DND-41 (cell line): Measurements from ENCODE around the gene MMP19.

ENCODE experiments used
- ATAC-seq: fragments of 200-7000 bp; cut with Tn5 transposase; 3 replicates; pipeline ENCODE4 v1.9.1; 2021; ENCODE audit warnings: low read depth; ENCODE audit not compliant: insufficient read depth
- DNase-seq: peaks from one replicate; pipeline ENCODE4 v3.0.0-alpha.2; 2020
- H2AFZ ChIP-seq: 2 replicates; pipeline ENCODE4 v1.6.0; 2012; ENCODE audit warnings: low read depth, low read length
- H3K27ac ChIP-seq: 2 replicates; pipeline ENCODE4 v1.5.1; 2012; ENCODE audit warnings: low read length, inconsistent platforms
- H3K27me3 ChIP-seq: fragments of 200-600 bp; sonication (generic); 2 replicates; pipeline ENCODE4 v1.6.0; 2012; ENCODE audit warnings: low read length, mild to moderate bottlenecking, inconsistent platforms; ENCODE audit not compliant: insufficient read depth, poor library complexity
- H3K36me3 ChIP-seq: 2 replicates; pipeline ENCODE4 v1.5.1; 2012; ENCODE audit warnings: low read length, inconsistent platforms; ENCODE audit not compliant: insufficient read depth
- H3K4me1 ChIP-seq: 2 replicates; pipeline ENCODE4 v1.5.1; 2012; ENCODE audit warnings: mild to moderate bottlenecking, low read length; ENCODE audit not compliant: insufficient read depth
- H3K4me2 ChIP-seq: 2 replicates; pipeline ENCODE4 v1.6.0; 2012; ENCODE audit warnings: mild to moderate bottlenecking, moderate library complexity, low read length, inconsistent platforms; ENCODE audit not compliant: insufficient read depth
- H3K4me3 ChIP-seq, 2 experiments: fragments of 200-600 bp in 1 of 2; shearing (Covaris generic) in 1 of 2; 2 replicates each; pipeline ENCODE4 v1.5.1; 2012 to 2016; ENCODE audit warnings: inconsistent platforms in 2 of 2, low read length in 2 of 2, mild to moderate bottlenecking in 2 of 2, low read depth in 1 of 2, moderate library complexity in 1 of 2
- H3K79me2 ChIP-seq: 2 replicates; pipeline ENCODE4 v1.6.0; 2012; ENCODE audit warnings: low read length, inconsistent platforms; ENCODE audit not compliant: insufficient read depth
- H3K9ac ChIP-seq: 2 replicates; pipeline ENCODE4 v1.6.0; 2012; ENCODE audit warnings: low read depth, mild to moderate bottlenecking, inconsistent platforms, low read length, moderate library complexity
- H3K9me3 ChIP-seq: 2 replicates; pipeline ENCODE4 v1.5.1; 2012; ENCODE audit warnings: low read length, moderate library complexity, mild to moderate bottlenecking, inconsistent platforms; ENCODE audit not compliant: insufficient read depth, severe bottlenecking
- H4K20me1 ChIP-seq: 2 replicates; pipeline ENCODE4 v1.6.0; 2012; ENCODE audit warnings: low read length; ENCODE audit not compliant: insufficient read depth
- EZH2 ChIP-seq: IDR thresholded peaks from 3 replicates; pipeline ENCODE4 v1.6.1; 2012; ENCODE audit warnings: borderline replicate concordance, low read depth, mild to moderate bottlenecking, moderate library complexity, low read length, inconsistent platforms; ENCODE audit not compliant: severe bottlenecking
- TF ChIP-seq, protein P1 (sequence below): IDR thresholded peaks from 2 replicates; pipeline ENCODE4 v1.5.1; 2012; ENCODE audit warnings: borderline replicate concordance, low read length, moderate library complexity, mild to moderate bottlenecking; ENCODE audit not compliant: poor library complexity, severe bottlenecking; ENCODE audit errors: extremely low read depth

Gene MMP19

GRCh38 chr12:55833056-55833455 is 9.7 kb downstream of the MMP19 start:
- Histone ChIP-seq H4K20me1 (0 out of 2 replicates have a peak, but pooled peaks cover under 1% of the 10 kb centered on the region), H3K27me3 (no peaks in the 10 kb centered on the region), H3K9me3 (no peaks in the 10 kb centered on the region), H3K79me2 (peaks cover 27% of the 10 kb centered on the region), H3K4me2 (no peak overlapping the region), H3K4me3 (no peak overlapping the region), H3K4me1 (peaks cover 25% of the 10 kb centered on the region), H2AFZ (no peak overlapping the region), H3K36me3 (peaks cover 5% of the 10 kb centered on the region), H3K27ac (no peak overlapping the region), H3K9ac (no peak overlapping the region)
- no peak for DNase-seq
- ATAC-seq, result no peak
- TF ChIP-seq EZH2, result no peak
- TF ChIP-seq, protein P1, sequence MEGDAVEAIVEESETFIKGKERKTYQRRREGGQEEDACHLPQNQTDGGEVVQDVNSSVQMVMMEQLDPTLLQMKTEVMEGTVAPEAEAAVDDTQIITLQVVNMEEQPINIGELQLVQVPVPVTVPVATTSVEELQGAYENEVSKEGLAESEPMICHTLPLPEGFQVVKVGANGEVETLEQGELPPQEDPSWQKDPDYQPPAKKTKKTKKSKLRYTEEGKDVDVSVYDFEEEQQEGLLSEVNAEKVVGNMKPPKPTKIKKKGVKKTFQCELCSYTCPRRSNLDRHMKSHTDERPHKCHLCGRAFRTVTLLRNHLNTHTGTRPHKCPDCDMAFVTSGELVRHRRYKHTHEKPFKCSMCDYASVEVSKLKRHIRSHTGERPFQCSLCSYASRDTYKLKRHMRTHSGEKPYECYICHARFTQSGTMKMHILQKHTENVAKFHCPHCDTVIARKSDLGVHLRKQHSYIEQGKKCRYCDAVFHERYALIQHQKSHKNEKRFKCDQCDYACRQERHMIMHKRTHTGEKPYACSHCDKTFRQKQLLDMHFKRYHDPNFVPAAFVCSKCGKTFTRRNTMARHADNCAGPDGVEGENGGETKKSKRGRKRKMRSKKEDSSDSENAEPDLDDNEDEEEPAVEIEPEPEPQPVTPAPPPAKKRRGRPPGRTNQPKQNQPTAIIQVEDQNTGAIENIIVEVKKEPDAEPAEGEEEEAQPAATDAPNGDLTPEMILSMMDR, result no peak

DNA sequence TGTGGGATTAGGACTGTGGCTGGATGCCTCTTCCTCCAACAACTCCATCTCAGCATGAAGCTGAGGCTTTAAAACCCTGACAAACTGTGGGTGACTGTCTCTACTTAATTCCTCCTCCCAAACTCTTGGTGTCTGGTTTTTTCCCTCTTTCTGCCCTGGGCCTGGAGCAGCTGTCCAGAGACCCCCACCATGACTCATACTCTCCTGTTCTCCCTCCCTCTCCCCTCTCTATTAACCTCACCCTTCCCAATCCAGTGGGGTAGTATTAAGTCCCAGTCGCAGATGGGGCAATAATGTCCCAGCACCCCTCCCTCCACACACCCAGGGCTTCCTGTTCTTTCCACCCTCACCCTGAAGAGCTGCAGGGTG is 11.3 kb downstream of the MMP19 start:
- peaks cover 42% of the 10 kb centered on the region for H3K79me2 ChIP-seq
- DNase-seq (no peak), ATAC-seq (no peak)
- no peaks in the 10 kb centered on the region for H3K27me3 ChIP-seq
- peak overlapping the region; percentile 71; the same call in 1 of the 2 replicates for H3K27ac ChIP-seq
- no peaks in the 10 kb centered on the region for H3K9me3 ChIP-seq
- peak overlapping the region in 1 of 2 experiments; percentile 78; a peak in 2 of 4 replicates for H3K4me3 ChIP-seq
- peaks cover 16% of the 10 kb centered on the region for H3K36me3 ChIP-seq
- peak overlapping the region; percentile 96 for H3K4me2 ChIP-seq
- H2AFZ ChIP-seq, result peak overlapping the region; percentile 83
- H3K4me1 ChIP-seq, result peaks cover 41% of the 10 kb centered on the region
- no peak for TF ChIP-seq EZH2
- TF ChIP-seq, protein P1, result no peak
- peak overlapping the region; percentile 83 for H3K9ac ChIP-seq
- peaks cover 5% of the 10 kb centered on the region; the same call in 1 of the 2 replicates for H4K20me1 ChIP-seq

DNA sequence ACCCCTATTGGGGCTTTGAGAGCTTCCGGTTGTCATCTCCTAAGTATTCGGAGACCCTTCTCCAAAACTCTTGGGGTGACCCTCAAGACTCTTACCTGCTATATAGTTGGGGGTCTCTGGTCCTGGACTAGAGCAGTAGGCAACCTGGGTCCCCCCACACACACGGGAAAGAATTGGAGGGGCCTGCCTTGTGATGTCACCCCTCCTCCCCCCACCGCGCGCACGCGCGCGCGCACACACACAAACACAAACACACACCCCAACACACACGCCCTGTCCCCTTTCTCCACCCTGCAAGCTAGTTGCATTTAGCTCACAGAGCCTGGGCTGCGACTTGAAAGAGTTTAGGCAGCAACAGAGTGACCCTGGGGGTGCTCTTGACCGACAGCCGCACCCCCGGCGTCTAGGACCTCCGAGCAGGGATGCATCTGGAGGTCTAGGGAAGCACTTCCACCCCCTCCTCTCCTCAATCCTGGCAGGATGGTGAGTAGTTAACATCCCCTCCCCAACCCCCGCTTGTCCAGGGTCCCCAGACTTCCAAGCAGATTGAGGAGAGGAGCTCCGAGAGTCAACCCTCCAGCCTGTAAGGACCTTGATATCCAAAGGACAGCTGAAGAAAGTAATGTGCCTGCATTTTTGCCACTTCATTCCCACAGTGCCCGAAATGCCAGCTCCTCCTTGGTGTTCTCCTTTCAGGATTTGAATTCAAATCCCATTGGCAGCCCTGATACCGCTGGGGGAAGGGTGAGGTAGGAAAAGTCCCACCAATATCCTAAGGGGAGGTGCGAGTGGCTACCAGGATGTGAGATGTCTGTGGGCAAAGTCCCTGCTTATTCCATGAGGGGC is 11.9 kb downstream of the MMP19 start:
- Histone ChIP-seq H3K27ac (peak overlapping the region; percentile 71), H3K4me2 (peak overlapping the region; percentile 96), H3K27me3 (no peaks in the 10 kb centered on the region), H2AFZ (peak overlapping the region; percentile 83), H3K4me3 (peak overlapping the region; percentile 78 to 91), H3K9ac (peak overlapping the region; percentile 83), H3K9me3 (no peaks in the 10 kb centered on the region), H3K36me3 (peaks cover 20% of the 10 kb centered on the region), H4K20me1 (peaks cover 5% of the 10 kb centered on the region; the same call in 1 of the 2 replicates), H3K79me2 (peaks cover 48% of the 10 kb centered on the region), H3K4me1 (peaks cover 48% of the 10 kb centered on the region)
- ATAC-seq, result peak; percentile 11; the same call in 1 of the 3 replicates
- peak; percentile 72 for DNase-seq
- TF ChIP-seq, protein P1, result no peak
- no peak for TF ChIP-seq EZH2
